Neural cell (in vitro differentiated cells): ENCODE measurements around the gene HCK.

Source experiments
- CTCF ChIP-seq: fragments of 450-650 bp; IDR thresholded peaks from 2 replicates; pipeline ENCODE4 v1.5.1; 2014; ENCODE audit warnings: antibody characterized with exemption, mild to moderate bottlenecking, moderate library complexity; ENCODE audit not compliant: poor library complexity, severe bottlenecking
- EP300 ChIP-seq: fragments of 450-650 bp; conservative IDR thresholded peaks from 2 replicates; pipeline ENCODE4 v1.6.1; 2014; ENCODE audit warnings: antibody characterized with exemption, mild to moderate bottlenecking, moderate library complexity; ENCODE audit not compliant: poor library complexity, severe bottlenecking
- EZH2 ChIP-seq: fragments of 200-600, 300-800 bp; shearing (Covaris generic), sonication (generic); IDR thresholded peaks from 2 replicates; pipeline ENCODE4 v1.6.1; 2014; ENCODE audit warnings: antibody characterized with exemption, low read length, borderline replicate concordance, mild to moderate bottlenecking; ENCODE audit not compliant: insufficient read depth, poor library complexity, severe bottlenecking
- POLR2AphosphoS5 ChIP-seq: IDR thresholded peaks from 2 replicates; pipeline ENCODE4 v1.6.1; 2012
- RAD21 ChIP-seq: fragments of 450-650 bp; conservative IDR thresholded peaks from 2 replicates; pipeline ENCODE4 v1.6.1; 2014; ENCODE audit warnings: antibody characterized with exemption, mild to moderate bottlenecking, moderate library complexity
- REST ChIP-seq: IDR thresholded peaks from 2 replicates; pipeline ENCODE4 v1.6.1; 2012; ENCODE audit warnings: borderline replicate concordance
- SMC3 ChIP-seq: fragments of 450-650 bp; conservative IDR thresholded peaks from 2 replicates; pipeline ENCODE4 v1.6.1; 2014; ENCODE audit warnings: antibody characterized with exemption, mild to moderate bottlenecking, moderate library complexity; ENCODE audit not compliant: poor library complexity
- TAF1 ChIP-seq: IDR thresholded peaks from 2 replicates; pipeline ENCODE4 v1.6.1; 2012; ENCODE audit warnings: low read depth

- TF ChIP-seq CTCF = no peak
- no peak for TF ChIP-seq REST
- TF ChIP-seq TAF1 = no peak
- TF ChIP-seq EZH2 = no peak
- no peak for TF ChIP-seq RAD21
- no peak for TF ChIP-seq POLR2AphosphoS5
- TF ChIP-seq SMC3 = no peak
- no peak for TF ChIP-seq EP300
Measured at GRCh38 chr20:32050851-32051556, 1.0 kb upstream of the HCK start.
